GM23248 (cell line): Measurements from ENCODE around the gene LRRC28. TPM values are rescaled to one million over a fixed set of nuclear protein-coding genes. Genes with fewer than 3 reads are reported as not detected.

Experiments
- DNase-seq: peaks from one replicate; pipeline ENCODE4 v3.0.0-alpha.2; 2015
- H2AFZ ChIP-seq: fragments of 200-600 bp; sonication (generic); 2 replicates; pipeline ENCODE4 v1.6.1; 2016; ENCODE audit warnings: antibody characterized with exemption
- H3F3A ChIP-seq: fragments of 200-600 bp; sonication (generic); 2 replicates; pipeline ENCODE4 v1.6.1; 2016; ENCODE audit warnings: mild to moderate bottlenecking, antibody characterized with exemption, mixed run types; ENCODE audit not compliant: insufficient read depth
- H3K27ac ChIP-seq: fragments of 200-600 bp; sonication (generic); 2 replicates; pipeline ENCODE4 v1.5.1; 2016; ENCODE audit warnings: mild to moderate bottlenecking
- H3K27me3 ChIP-seq: fragments of 200-600 bp; sonication (generic); replicated peaks from 2 replicates; pipeline ENCODE4 v1.6.1; 2016; ENCODE audit warnings: mild to moderate bottlenecking; ENCODE audit not compliant: insufficient read depth
- H3K36me3 ChIP-seq: fragments of 200-600 bp; sonication (generic); 2 replicates; pipeline ENCODE4 v1.6.1; 2016; ENCODE audit warnings: low read depth, mild to moderate bottlenecking
- H3K4me1 ChIP-seq: fragments of 200-600 bp; sonication (generic); 2 replicates; pipeline ENCODE4 v1.6.1; 2016; ENCODE audit warnings: mild to moderate bottlenecking; ENCODE audit not compliant: insufficient read depth
- H3K4me2 ChIP-seq: fragments of 200-600 bp; sonication (generic); one replicate; pipeline ENCODE4 v1.6.1; 2016; ENCODE audit warnings: mild to moderate bottlenecking; ENCODE audit not compliant: unreplicated experiment
- H3K4me3 ChIP-seq: fragments of 200-600 bp; sonication (generic); 2 replicates; pipeline ENCODE4 v1.5.1; 2016; ENCODE audit warnings: mild to moderate bottlenecking
- H3K79me2 ChIP-seq: fragments of 200-600 bp; sonication (generic); 2 replicates; pipeline ENCODE4 v1.6.1; 2016; ENCODE audit warnings: mild to moderate bottlenecking; ENCODE audit not compliant: insufficient read depth
- H3K9ac ChIP-seq: fragments of 200-600 bp; sonication (generic); 2 replicates; pipeline ENCODE4 v1.6.1; 2016; ENCODE audit warnings: mild to moderate bottlenecking
- H3K9me2 ChIP-seq: fragments of 200-600 bp; sonication (generic); 2 replicates; pipeline ENCODE4 v1.6.1; 2016; ENCODE audit warnings: mixed run types, mild to moderate bottlenecking, moderate library complexity; ENCODE audit not compliant: insufficient read depth
- H3K9me3 ChIP-seq: fragments of 200-600 bp; sonication (generic); one replicate; pipeline ENCODE4 v1.6.1; 2017; ENCODE audit warnings: low read depth
- H4K20me1 ChIP-seq: fragments of 200-600 bp; sonication (generic); 2 replicates; pipeline ENCODE4 v1.6.0; 2016; ENCODE audit not compliant: insufficient read depth
- EZH2 ChIP-seq: fragments of 200-600 bp; sonication (generic); IDR thresholded peaks from 2 replicates; pipeline ENCODE4 v1.6.1; 2018; ENCODE audit warnings: antibody characterized with exemption, mild to moderate bottlenecking; ENCODE audit not compliant: insufficient read depth, poor library complexity, severe bottlenecking
- EZH2phosphoT487 ChIP-seq: fragments of 200-600 bp; sonication (generic); IDR thresholded peaks from 2 replicates; pipeline ENCODE4 v1.6.1; 2018; ENCODE audit warnings: antibody characterized with exemption, moderate library complexity, mild to moderate bottlenecking, low read depth; ENCODE audit not compliant: insufficient read depth
- WGBS, 2 experiments: methylation state at CpG; one replicate each; pipeline ENCODE4 v1.1.6; 2015 to 2017; ENCODE audit warnings: low lambda C conversion rate in 2 of 2, low coverage in 1 of 2; ENCODE audit errors: missing lambda C conversion rate in 2 of 2; 5-methylcytosine and 5-hydroxymethylcytosine counted together
- in situ Hi-C: fragments of 300-500 bp; cut with MboI; formaldehyde crosslinking; loops from 2 replicates; pipeline ENCODE4 v1.15.0; 2020
- polyA plus RNA-seq: library from polyadenylated mRNA; unstranded; fragments of >200 nt; fragmentation: Nextera tagmentation; extraction: Ambion mirVana; gene quantifications from 2 replicates; pipeline ENCODE4 v1.2.1, GENCODE V29; 2016
- total RNA-seq: library from RNA; depleted of rRNA; stranded (reverse); fragments of >200 nt; shearing (Covaris generic); gene quantifications from 2 replicates; pipeline ENCODE4 v1.2.3, GENCODE V29; 2014

The LRRC28 gene
- total and polyA plus RNA-seq, 2 experiments from 2014 or later: 18.4 to 30.8 TPM

GRCh38 chr15:99386391-99386790, 135.1 kb downstream of the LRRC28 start:
- Histone ChIP-seq H2AFZ (0 out of 2 replicates have a peak overlapping the region, but pooled peaks have one; percentile 13), H3K27ac (no peak overlapping the region), H3K4me1 (peaks cover 15% of the 10 kb centered on the region), H3K27me3 (no peaks in the 10 kb centered on the region), H3K4me2 (no peak overlapping the region), H4K20me1 (no peaks in the 10 kb centered on the region), H3K4me3 (no peak overlapping the region), H3K36me3 (no peaks in the 10 kb centered on the region), H3K9me3 (no peaks in the 10 kb centered on the region), H3K9ac (no peak overlapping the region), H3F3A (no peaks in the 10 kb centered on the region), H3K79me2 (no peaks in the 10 kb centered on the region), H3K9me2 (no peaks in the 10 kb centered on the region)
- in situ Hi-C loops: no loop called here
- no peak for DNase-seq
- TF ChIP-seq EZH2 (no peak), EZH2phosphoT487 (no peak)
- WGBS, 2 experiments: 53 to 58% methylated on average over 4 of the region's 4 CpGs

- WGBS, 2 experiments: 75 to 76% methylated on average over 8 of the region's 8 CpGs
- in situ Hi-C loops: no loop called here
These were observed 136.3 kb downstream of the LRRC28 start for GRCh38 chr15:99387421-99388168.

GRCh38 chr15:99390667-99391066, 139.4 kb downstream of the LRRC28 start:
- no peak overlapping the region for H3K27ac ChIP-seq
- no peak for DNase-seq
- no peaks in the 10 kb centered on the region for H3K9me3 ChIP-seq
- in situ Hi-C loops: no loop called here
- no peak for TF ChIP-seq EZH2
- H3K27me3 ChIP-seq: no peaks in the 10 kb centered on the region
- H3K36me3 ChIP-seq: no peaks in the 10 kb centered on the region
- no peak overlapping the region for H2AFZ ChIP-seq
- no peaks in the 10 kb centered on the region for H4K20me1 ChIP-seq
- 82 to 88% methylated on average over 5 of the region's 5 CpGs for WGBS, 2 experiments
- peaks cover 8% of the 10 kb centered on the region for H3K4me1 ChIP-seq
- no peak overlapping the region for H3K9ac ChIP-seq
- H3K9me2 ChIP-seq: no peaks in the 10 kb centered on the region
- no peaks in the 10 kb centered on the region for H3F3A ChIP-seq
- no peak overlapping the region for H3K4me3 ChIP-seq
- H3K79me2 ChIP-seq: no peaks in the 10 kb centered on the region
- H3K4me2 ChIP-seq: no peak overlapping the region

More at GRCh38 chr15:99387421-99388168, 136.3 kb downstream of the LRRC28 start:
- Histone ChIP-seq H3K9ac (no peak overlapping the region), H3K79me2 (no peaks in the 10 kb centered on the region), H3K9me2 (no peaks in the 10 kb centered on the region), H2AFZ (no peak overlapping the region), H3K4me2 (no peak overlapping the region), H3K27me3 (no peaks in the 10 kb centered on the region), H3K4me3 (no peak overlapping the region), H3F3A (no peaks in the 10 kb centered on the region), H3K27ac (no peak overlapping the region), H3K9me3 (no peaks in the 10 kb centered on the region), H3K4me1 (peaks cover 15% of the 10 kb centered on the region), H4K20me1 (no peaks in the 10 kb centered on the region), H3K36me3 (no peaks in the 10 kb centered on the region)
- TF ChIP-seq EZH2 (no peak), EZH2phosphoT487 (no peak)
- DNase-seq: no peak

GRCh38 chr15:99393641-99394040, 142.4 kb downstream of the LRRC28 start:
- no peak for DNase-seq
- Histone ChIP-seq H3K79me2 (no peaks in the 10 kb centered on the region), H2AFZ (no peak overlapping the region), H3F3A (no peaks in the 10 kb centered on the region), H3K4me2 (no peak overlapping the region), H3K9me2 (no peaks in the 10 kb centered on the region), H3K4me1 (no peaks in the 10 kb centered on the region), H3K36me3 (no peaks in the 10 kb centered on the region), H3K4me3 (no peak overlapping the region), H4K20me1 (no peaks in the 10 kb centered on the region), H3K9me3 (no peaks in the 10 kb centered on the region), H3K27ac (no peak overlapping the region), H3K9ac (no peak overlapping the region), H3K27me3 (no peaks in the 10 kb centered on the region)
- TF ChIP-seq EZH2: no peak
- WGBS, 2 experiments: 43 to 44% methylated on average over 1 of the region's 1 CpG
- in situ Hi-C loops: no loop called here
